Spinal cord (tissue), 10 donors: ENCODE data around the gene SOX18. TPM values are rescaled to one million over a fixed set of nuclear protein-coding genes. Genes with fewer than 3 reads are reported as not detected.

Experiments used
- DNase-seq, 6 donors: peaks; one replicate each; pipeline versions ENCODE4 v3.0.0 to v3.0.0-alpha.2; 2013 to 2015; ENCODE audit warnings: low spot score in 6 of 6, low read depth in 4 of 6
- H3K27ac ChIP-seq: one replicate; pipeline ENCODE4 v1.5.1; 2013; ENCODE audit warnings: low read depth, low read length, control low read depth
- H3K27me3 ChIP-seq: one replicate; pipeline ENCODE4 v1.6.1; 2013; ENCODE audit warnings: low read length; ENCODE audit not compliant: control insufficient read depth, insufficient read depth
- H3K36me3 ChIP-seq: one replicate; pipeline ENCODE4 v1.6.1; 2013; ENCODE audit warnings: low read length; ENCODE audit not compliant: control insufficient read depth, insufficient read depth
- H3K4me1 ChIP-seq: one replicate; pipeline ENCODE4 v1.6.1; 2013; ENCODE audit warnings: low read length; ENCODE audit not compliant: control insufficient read depth, insufficient read depth
- H3K4me3 ChIP-seq: one replicate; pipeline ENCODE4 v1.5.1; 2013; ENCODE audit warnings: low read depth, low read length, control low read depth
- H3K9me3 ChIP-seq: one replicate; pipeline ENCODE4 v1.6.1; 2013; ENCODE audit warnings: low read length; ENCODE audit not compliant: control insufficient read depth, insufficient read depth
- WGBS: methylation state at CpG from one replicate; pipeline ENCODE4 v1.1.5; 2013; ENCODE audit warnings: missing lambda C conversion rate; ENCODE audit not compliant: insufficient coverage; 5-methylcytosine and 5-hydroxymethylcytosine counted together
- polyA plus RNA-seq, 2 donors: library from polyadenylated mRNA; unstranded; fragments of 120-200 nt; gene quantifications; one replicate each; pipeline ENCODE4 v1.2.1, GENCODE V29; 2013; ENCODE audit not compliant: insufficient read length in 2 of 2
- total RNA-seq, 2 donors: library from RNA; depleted of rRNA in 1 of 2; stranded (reverse); fragments of 120-200 nt in 1 of 2; fragments of >200 nt in 1 of 2; gene quantifications; one replicate each; pipeline versions ENCODE4 v1.2.3 to v1.2.4, GENCODE V29; 2013 to 2014
- donor health status: healthy.

Gene SOX18
- total and polyA plus RNA-seq, 4 donors: 2.4 to 12.3 (median 5.8) TPM

DNA sequence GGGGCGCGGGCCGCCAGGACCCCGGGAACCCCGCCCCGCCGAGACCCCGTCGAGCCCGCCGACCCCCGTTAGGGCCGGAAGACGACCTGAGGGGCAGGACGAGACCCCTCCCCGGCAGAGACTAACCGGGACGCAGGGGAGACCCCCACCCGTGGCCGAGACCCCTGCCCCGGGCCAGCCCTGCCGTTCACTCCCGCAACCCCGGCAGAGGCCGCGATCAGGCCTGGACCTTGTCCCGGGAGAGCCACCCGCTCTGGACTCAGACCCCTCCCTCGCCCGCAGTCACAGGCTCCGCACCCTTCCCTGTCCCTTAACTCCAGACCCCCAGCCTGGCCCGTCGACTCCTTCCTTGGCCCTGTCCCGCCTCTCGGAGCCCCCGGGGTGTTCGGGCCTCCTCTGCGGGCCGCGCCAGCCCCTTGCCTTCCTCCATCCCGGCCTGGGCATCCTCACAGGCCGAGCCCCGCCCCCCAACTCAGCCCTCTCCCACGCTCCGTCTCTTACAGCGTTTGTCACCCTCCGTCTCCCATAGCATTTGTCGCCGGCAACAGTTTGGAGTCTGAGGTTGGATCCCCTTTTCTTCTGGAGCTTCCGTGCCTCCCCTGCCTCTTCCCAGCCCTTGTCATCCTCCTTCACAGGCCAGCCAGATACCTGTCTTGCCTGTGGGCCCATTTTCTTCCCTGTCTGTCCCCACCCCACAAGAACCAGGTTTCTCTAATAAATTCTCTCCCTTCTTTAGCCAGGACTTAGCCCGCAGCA, 14.1 kb upstream of the SOX18 start:
- H3K36me3 ChIP-seq: peaks cover 40% of the 10 kb centered on the region
- DNase-seq: peak in 1 of 6 donors; percentile 16
- H3K27ac ChIP-seq: no peak overlapping the region
- H3K4me3 ChIP-seq: peak overlapping the region; percentile 71
- H3K9me3 ChIP-seq: no peaks in the 10 kb centered on the region
- WGBS: under 1% methylated on average over 50 of the region's 51 CpGs
- H3K4me1 ChIP-seq: peaks cover 33% of the 10 kb centered on the region
- no peaks in the 10 kb centered on the region for H3K27me3 ChIP-seq

DNA sequence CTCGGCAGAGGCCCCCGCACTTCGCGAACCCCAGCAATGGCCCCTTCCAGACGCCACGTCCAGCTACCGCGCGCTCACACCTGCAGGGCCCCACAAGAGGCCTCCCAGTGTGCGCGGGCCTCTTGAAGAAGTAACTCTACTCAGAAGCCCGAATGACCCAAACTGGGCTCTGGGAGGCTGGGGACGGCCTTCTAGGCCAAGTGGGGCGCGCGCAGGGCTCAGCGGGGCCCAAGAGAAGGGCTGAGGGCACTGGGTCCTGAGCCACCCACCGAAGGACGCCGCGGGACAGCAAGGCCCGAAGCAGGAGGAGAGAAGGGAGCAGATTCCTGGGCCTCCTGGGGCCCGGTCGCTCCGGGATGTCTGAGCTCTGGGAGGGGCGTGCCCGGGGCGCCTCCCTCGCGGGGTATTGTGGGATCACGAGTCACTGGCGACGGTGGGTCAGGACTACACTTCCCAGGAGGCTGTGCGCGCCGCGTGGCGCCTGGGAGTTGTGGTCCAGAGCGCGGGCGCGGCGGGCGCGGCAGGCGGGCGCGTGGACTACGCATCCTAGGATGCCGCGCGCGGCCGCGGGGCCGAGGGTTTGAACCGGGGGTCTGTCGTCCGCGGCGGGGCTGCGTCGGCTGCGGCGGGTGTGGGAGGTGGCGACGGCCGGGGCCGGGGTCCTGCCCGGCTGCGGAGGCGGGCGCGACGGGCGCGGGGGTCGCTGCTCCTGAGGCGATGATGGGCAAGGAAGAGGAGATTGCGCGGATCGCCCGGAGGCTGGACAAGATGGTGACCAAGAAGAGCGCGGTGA, 13.4 kb upstream of the SOX18 start, which contains the start of gene TCEA2:
Gene TCEA2, plus strand, starts transcription at position 603 of the 793 bp plus-strand sequence. Its CDS starts 115 bp downstream, at position 718.
- peaks cover 33% of the 10 kb centered on the region for H3K36me3 ChIP-seq
- DNase-seq: peak; percentile 87 to 99 (median 96)
- WGBS: 3% methylated on average over 85 of the region's 85 CpGs
- peaks cover 35% of the 10 kb centered on the region for H3K4me1 ChIP-seq
- peak within 1 kb of the TSS; percentile 50 for H3K27ac ChIP-seq
- H3K9me3 ChIP-seq: no peaks in the 10 kb centered on the region
- no peaks in the 10 kb centered on the region for H3K27me3 ChIP-seq
- peak within 1 kb of the TSS; percentile 71 for H3K4me3 ChIP-seq

DNA sequence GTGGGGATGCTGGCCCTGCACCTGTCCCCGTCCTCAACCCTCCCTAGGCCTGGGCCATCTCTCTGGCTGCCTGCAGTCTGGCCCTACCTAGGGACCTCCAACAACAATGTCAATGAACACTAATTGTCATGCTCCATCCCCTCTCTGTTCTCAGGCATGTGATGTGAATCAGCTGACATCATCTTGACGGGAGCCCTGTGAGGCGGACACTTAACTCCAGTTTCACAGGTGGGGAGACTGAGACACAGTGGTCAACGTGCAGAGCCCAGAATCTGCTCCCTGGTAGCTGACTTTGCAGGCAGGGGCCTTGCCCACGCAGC, 12.8 kb upstream of the SOX18 start:
- Histone ChIP-seq H3K9me3 (no peaks in the 10 kb centered on the region), H3K27ac (peak overlapping the region; percentile 50)
- WGBS: 47% methylated on average over 5 of the region's 5 CpGs

DNA sequence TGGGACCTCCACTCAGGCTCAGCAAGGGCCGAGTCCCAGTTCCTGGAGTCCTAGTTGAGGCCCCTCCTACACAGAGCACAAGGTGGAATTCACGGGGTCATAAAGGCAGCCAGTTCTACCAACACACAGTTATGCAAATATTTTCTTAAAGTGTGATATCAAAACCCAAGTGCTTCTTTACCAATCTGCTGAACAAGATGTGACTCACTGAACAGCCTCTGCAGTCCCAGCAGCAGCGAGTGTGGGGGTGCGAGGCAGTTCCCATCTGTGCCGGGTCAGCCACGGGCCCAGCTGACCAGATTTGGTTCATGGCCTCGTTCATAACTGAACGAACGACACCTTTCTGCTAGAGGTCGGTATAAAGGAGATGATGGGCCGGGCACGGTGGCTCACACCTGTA, 9.1 kb upstream of the SOX18 start:
- WGBS: 89% methylated on average over 11 of the region's 12 CpGs
- no peak for DNase-seq
- Histone ChIP-seq H3K27me3 (peaks cover 12% of the 10 kb centered on the region), H3K9me3 (no peaks in the 10 kb centered on the region), H3K4me3 (no peak overlapping the region), H3K36me3 (no peaks in the 10 kb centered on the region), H3K4me1 (peaks cover 48% of the 10 kb centered on the region), H3K27ac (no peak overlapping the region)

More for the DNA sequence above, 12.8 kb upstream of the SOX18 start:
- Histone ChIP-seq H3K4me1 (peaks cover 41% of the 10 kb centered on the region), H3K27me3 (peaks cover 2% of the 10 kb centered on the region), H3K4me3 (peak overlapping the region; percentile 69), H3K36me3 (peaks cover 28% of the 10 kb centered on the region)
- DNase-seq: no peak

DNA sequence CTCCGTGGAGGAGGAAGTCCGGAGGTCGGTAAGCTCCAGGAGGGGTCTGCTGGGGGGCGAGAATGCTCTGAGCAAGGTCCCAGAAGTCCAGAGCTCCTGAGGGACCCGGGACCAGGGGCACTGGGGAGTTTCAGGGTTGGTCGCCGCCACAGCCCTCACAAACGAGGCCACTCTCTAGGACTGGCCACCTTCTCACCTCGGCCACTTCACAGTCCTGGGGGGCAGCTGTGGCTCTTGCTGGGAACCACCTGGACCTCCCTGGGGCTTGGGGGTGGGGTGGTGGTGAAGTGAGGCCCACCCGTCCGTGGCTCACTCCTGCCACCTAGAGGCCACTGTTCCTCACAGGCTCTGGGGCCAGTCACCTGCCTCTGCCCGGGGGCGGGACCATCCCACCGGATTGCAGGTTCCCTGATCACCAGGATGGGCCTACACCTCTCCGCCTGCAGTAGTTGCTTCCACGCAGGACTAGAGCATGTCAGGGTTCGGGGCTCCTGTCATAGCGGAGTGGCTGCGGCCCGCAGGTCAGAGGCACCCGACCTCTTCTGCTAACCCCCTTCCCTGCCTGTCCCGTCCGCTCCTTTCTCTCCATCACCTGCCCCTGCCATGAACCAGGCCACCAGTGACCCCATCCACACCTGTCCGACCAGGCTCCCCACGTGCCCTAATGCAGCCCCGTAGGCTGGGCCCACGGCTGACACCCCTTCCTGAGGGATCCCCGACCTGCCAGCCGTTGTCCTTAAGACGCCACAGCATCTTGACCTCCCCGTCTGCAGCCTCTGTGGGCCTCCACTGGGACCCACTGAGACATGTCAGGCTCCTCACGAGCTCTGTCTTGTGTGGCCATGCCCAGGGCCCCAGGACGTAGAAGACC, 8.4 kb upstream of the SOX18 start:
- WGBS: 33% methylated on average over 32 of the region's 33 CpGs

DNA sequence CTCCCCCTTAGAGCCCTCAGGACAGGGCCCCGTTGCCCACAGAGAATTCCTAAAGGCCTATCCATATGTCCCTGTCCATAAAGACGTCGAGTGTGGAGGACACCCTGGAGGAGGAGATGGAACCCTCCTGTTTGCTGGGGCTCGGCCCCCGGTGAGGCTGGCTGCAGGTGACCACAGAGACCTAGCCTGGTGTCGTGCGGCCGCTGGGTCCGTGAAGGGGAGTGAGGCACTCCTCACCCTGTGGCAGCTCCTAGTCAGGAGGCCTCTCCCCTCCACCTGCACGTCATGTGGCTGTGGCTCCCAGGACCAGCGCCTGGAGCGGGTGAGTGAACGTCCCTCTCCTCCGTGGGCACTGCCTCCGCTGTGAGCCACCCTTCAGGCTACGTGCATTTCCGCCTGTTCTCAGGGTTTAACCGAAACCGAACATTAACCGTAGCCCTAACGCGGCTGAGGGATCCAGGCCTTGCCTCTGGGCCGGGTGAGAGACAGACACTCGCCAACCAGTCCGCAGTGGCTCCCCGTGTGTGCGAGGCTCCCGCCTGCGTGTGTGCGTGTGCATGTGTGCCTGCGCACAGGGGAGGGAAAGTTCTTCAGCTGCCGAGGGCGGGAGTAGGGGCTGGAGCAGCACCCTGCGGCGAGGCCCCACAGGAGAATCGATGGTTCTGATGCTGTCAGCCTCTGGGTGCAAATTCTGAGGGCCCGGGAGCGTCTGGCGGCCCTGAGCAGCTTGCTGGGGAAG, 7.6 kb upstream of the SOX18 start:
- peaks cover 46% of the 10 kb centered on the region for H3K4me1 ChIP-seq
- no peaks in the 10 kb centered on the region for H3K36me3 ChIP-seq
- no peaks in the 10 kb centered on the region for H3K9me3 ChIP-seq
- WGBS: 51% methylated on average over 37 of the region's 39 CpGs
- no peak for DNase-seq
- H3K27ac ChIP-seq: no peak overlapping the region
- peaks cover 17% of the 10 kb centered on the region for H3K27me3 ChIP-seq
- no peak overlapping the region for H3K4me3 ChIP-seq

More for the DNA sequence above, 8.4 kb upstream of the SOX18 start:
- Histone ChIP-seq H3K27me3 (peaks cover 12% of the 10 kb centered on the region), H3K4me1 (peaks cover 53% of the 10 kb centered on the region), H3K4me3 (no peak overlapping the region), H3K27ac (no peak overlapping the region), H3K9me3 (no peaks in the 10 kb centered on the region), H3K36me3 (no peaks in the 10 kb centered on the region)
- peak in 2 of 6 donors; percentile 62 to 69 for DNase-seq

DNA sequence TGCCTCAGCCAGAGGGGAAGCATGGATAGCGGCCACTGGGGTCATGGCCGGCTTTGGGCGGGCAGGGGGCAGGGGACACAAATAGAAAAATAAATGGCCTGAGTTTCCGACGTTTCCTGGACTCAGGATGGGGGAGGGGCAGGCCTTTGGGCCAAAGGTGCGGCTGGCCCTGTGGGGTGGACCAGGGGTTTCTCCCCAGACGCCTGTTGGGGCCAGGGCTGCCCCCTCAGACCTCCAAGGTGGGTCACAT, 7.1 kb upstream of the SOX18 start:
- H3K27ac ChIP-seq: no peak overlapping the region
- H3K4me3 ChIP-seq: no peak overlapping the region
- H3K27me3 ChIP-seq: peaks cover 20% of the 10 kb centered on the region
- peaks cover 46% of the 10 kb centered on the region for H3K4me1 ChIP-seq
- 51% methylated on average over 7 of the region's 7 CpGs for WGBS
- no peak for DNase-seq
- no peaks in the 10 kb centered on the region for H3K9me3 ChIP-seq
- no peaks in the 10 kb centered on the region for H3K36me3 ChIP-seq

DNA sequence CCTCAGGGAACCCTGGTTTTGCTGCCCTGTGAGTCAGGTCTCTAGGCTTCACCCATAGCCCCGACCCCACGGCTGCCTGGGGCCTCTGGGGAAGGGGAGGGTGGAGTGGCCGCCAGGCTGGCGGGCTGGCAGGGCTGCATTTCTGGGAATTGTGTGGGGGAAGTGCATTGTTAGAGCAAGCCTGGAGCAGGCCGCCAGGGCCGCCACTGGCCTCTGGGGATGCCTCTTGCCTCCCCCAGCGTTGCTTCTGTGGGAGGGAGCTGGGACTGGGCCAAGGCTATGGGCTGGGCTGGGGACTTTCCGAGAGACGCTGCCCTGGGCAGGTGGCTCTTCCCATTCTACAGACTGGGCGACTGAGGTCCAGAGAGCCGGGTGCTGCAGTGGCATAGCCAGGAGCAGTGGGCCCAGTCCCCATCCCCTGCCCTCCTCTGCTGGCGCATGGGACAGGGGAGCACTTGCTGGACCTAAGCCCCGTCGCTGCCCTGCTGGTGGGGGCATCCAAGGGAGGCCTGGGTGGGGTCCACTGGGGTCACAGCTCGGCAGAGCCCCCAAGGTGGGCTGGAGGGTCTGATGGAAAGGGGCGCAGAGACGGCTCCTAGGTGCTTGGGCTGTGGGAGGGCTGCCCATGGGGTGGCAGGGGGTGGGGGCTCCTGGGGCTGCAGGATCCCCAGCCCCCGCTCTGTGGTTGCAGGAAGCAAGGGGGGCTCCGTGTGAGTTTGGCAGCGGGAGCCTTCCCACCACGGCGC, 6.6 kb upstream of the SOX18 start:
- H3K27me3 ChIP-seq: peaks cover 25% of the 10 kb centered on the region
- 53% methylated on average over 22 of the region's 22 CpGs for WGBS
- no peaks in the 10 kb centered on the region for H3K36me3 ChIP-seq
- H3K9me3 ChIP-seq: no peaks in the 10 kb centered on the region
- H3K4me1 ChIP-seq: peaks cover 50% of the 10 kb centered on the region
- H3K27ac ChIP-seq: peak overlapping the region; percentile 15
- DNase-seq: no peak
- no peak overlapping the region for H3K4me3 ChIP-seq
